Fibroblast of mammary gland (primary cell): Measurements from ENCODE around the gene EED.
"Not testable (repeated sequence)": the region's sequence is repeated elsewhere in the genome, so short reads cannot be mapped to it uniquely, and the experiment has no call there.

ENCODE experiments used
- DNase-seq: peaks from one replicate; pipeline ENCODE4 v3.0.0-alpha.2; 2010; ENCODE audit warnings: low read depth
- H3K4me3 ChIP-seq: 2 replicates; pipeline ENCODE4 v1.5.1; 2011; ENCODE audit warnings: low read depth, mild to moderate bottlenecking, low read length, moderate library complexity; ENCODE audit not compliant: control insufficient read depth
- CTCF ChIP-seq: conservative IDR thresholded peaks from 2 replicates; pipeline ENCODE4 v1.5.1; 2011; ENCODE audit warnings: low read depth, low read length, inconsistent platforms; ENCODE audit not compliant: control insufficient read depth, insufficient read depth

The EED gene

DNA sequence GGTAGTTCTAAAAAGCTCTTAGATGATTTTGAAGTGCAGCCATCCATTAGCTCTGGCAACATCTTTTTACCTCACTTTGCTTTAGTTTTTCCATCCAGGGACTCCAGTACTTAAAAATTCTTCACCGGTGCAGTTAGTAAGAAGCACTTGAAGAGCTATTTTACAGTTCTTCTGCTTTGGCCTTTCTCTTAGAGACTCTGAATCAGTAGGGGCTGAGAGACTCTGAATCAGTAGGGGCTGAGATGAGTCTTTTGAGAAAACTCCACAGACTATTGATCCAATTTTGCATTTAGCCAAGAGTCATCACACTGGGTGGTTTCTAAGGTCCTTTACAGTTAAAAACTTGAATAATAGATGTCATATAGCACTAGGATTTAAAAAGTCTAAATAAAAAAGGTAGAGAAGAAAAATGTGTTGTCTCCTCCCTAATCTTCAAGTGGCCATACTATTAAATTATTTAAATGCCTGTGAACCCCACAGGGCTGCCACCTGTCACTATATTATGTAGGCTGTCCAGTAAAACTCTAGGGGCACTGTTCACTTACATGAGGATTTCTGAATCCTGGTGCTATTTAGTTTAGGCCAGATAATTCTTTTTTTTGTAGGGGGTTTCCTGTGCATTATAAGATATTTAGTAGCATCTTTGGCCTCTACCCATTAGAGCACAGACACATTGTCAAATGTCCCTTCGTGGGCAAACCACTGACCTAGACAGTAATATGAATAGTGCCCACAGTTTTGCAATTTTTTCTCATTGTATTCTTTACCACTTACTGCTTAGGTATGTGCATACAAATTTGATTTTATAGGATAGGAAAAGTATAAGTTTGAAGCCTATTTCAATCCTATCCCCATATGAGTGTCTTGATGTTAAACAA is 31.2 kb downstream of the EED start:
- TF ChIP-seq CTCF = no peak
- no peak overlapping the region for H3K4me3 ChIP-seq
- no peak for DNase-seq

- no peak overlapping the region for H3K4me3 ChIP-seq
- no peak for DNase-seq
- TF ChIP-seq CTCF = no peak
Measured at GRCh38 chr11:86277741-86278140, 33.2 kb downstream of the EED start.

DNA sequence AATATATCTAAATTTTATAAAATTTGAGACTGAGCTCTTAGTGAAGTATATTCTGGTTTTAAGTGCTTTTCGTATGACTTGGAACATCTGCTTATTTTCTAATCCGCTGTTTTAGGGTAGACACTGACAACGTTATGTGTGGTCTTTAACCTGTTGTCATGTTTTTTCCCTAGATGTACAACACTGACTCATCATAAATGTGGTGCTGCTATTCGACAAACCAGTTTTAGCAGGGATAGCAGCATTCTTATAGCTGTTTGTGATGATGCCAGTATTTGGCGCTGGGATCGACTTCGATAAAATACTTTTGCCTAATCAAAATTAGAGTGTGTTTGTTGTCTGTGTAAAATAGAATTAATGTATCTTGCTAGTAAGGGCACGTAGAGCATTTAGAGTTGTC is 33.7 kb downstream of the EED start:
- no peak overlapping the region for H3K4me3 ChIP-seq
- no peak for TF ChIP-seq CTCF
- DNase-seq = no peak

- DNase-seq = no peak
- H3K4me3 ChIP-seq = no peak overlapping the region
- TF ChIP-seq CTCF = no peak
Measured at GRCh38 chr11:86279747-86280146, 35.2 kb downstream of the EED start.

GRCh38 chr11:86287468-86287796 is 42.9 kb downstream of the EED start:
- H3K4me3 ChIP-seq = no peak overlapping the region
- TF ChIP-seq CTCF = no peak
- DNase-seq = no peak

GRCh38 chr11:86288776-86289507 is 44.4 kb downstream of the EED start:
- TF ChIP-seq CTCF = no peak
- no peak overlapping the region for H3K4me3 ChIP-seq
- DNase-seq = no peak

GRCh38 chr11:86289508-86290280 is 45.1 kb downstream of the EED start:
- H3K4me3 ChIP-seq = not testable (repeated sequence)
- peak; percentile 49 for DNase-seq
